Ishikawa (cell line): ENCODE measurements around the gene MAPK8IP1.

Experiments
- CEBPB ChIP-seq: IDR thresholded peaks from 2 replicates; pipeline ENCODE4 v1.6.1; 2012
- CREB1 ChIP-seq: IDR thresholded peaks from 2 replicates; pipeline ENCODE4 v1.6.1; 2012; ENCODE audit warnings: low read depth
- EGR1 ChIP-seq: IDR thresholded peaks from 2 replicates; pipeline ENCODE4 v1.6.1; 2012
- EP300 ChIP-seq: IDR thresholded peaks from 2 replicates; pipeline ENCODE4 v1.6.1; 2012; ENCODE audit warnings: borderline replicate concordance
- FOXM1 ChIP-seq: IDR thresholded peaks from 2 replicates; pipeline ENCODE4 v1.6.1; 2012; ENCODE audit warnings: low read depth, borderline replicate concordance
- NFIC ChIP-seq: IDR thresholded peaks from 2 replicates; pipeline ENCODE4 v1.6.1; 2012
- RAD21 ChIP-seq: IDR thresholded peaks from 2 replicates; pipeline ENCODE4 v1.6.1; 2012; ENCODE audit warnings: low read depth
- REST ChIP-seq: IDR thresholded peaks from 2 replicates; pipeline ENCODE4 v1.6.1; 2012; ENCODE audit warnings: low read depth, mild to moderate bottlenecking
- TAF1 ChIP-seq: IDR thresholded peaks from 2 replicates; pipeline ENCODE4 v1.6.1; 2012; ENCODE audit warnings: low read depth, mild to moderate bottlenecking
- TCF12 ChIP-seq: IDR thresholded peaks from 2 replicates; pipeline ENCODE4 v1.6.1; 2012; ENCODE audit warnings: low read depth
- TEAD4 ChIP-seq: IDR thresholded peaks from 2 replicates; pipeline ENCODE4 v1.6.1; 2012
- YY1 ChIP-seq: IDR thresholded peaks from 2 replicates; pipeline ENCODE4 v1.6.1; 2012; ENCODE audit warnings: low read depth
- ZBTB7A ChIP-seq: IDR thresholded peaks from 2 replicates; pipeline ENCODE4 v1.6.1; 2012; ENCODE audit warnings: low read depth
- TF ChIP-seq, protein P1 (sequence below): IDR thresholded peaks from 2 replicates; pipeline ENCODE4 v1.6.1; 2012
- TF ChIP-seq, protein P2 (sequence below): IDR thresholded peaks from 2 replicates; pipeline ENCODE4 v1.6.1; 2012

The MAPK8IP1 gene

GRCh38 chr11:45902452-45903380 lies 17.3 kb downstream of the MAPK8IP1 start:
- TF ChIP-seq ZBTB7A (no peak), NFIC (no peak), CREB1 (no peak), REST (no peak), TCF12 (no peak), CEBPB (no peak), RAD21 (no peak), TAF1 (no peak), EP300 (no peak), TEAD4 (no peak), EGR1 (no peak), YY1 (no peak), FOXM1 (no peak)
- TF ChIP-seq, protein P1, sequence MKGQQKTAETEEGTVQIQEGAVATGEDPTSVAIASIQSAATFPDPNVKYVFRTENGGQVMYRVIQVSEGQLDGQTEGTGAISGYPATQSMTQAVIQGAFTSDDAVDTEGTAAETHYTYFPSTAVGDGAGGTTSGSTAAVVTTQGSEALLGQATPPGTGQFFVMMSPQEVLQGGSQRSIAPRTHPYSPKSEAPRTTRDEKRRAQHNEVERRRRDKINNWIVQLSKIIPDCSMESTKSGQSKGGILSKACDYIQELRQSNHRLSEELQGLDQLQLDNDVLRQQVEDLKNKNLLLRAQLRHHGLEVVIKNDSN: no peak
- TF ChIP-seq, protein P2, sequence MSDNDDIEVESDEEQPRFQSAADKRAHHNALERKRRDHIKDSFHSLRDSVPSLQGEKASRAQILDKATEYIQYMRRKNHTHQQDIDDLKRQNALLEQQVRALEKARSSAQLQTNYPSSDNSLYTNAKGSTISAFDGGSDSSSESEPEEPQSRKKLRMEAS: no peak

- TF ChIP-seq, protein P1: no peak
- no peak for TF ChIP-seq NFIC
- no peak for TF ChIP-seq TCF12
- TF ChIP-seq CREB1: no peak
- TF ChIP-seq EP300: no peak
- TF ChIP-seq RAD21: no peak
- no peak for TF ChIP-seq YY1
- TF ChIP-seq, protein P2: no peak
- no peak for TF ChIP-seq FOXM1
- TF ChIP-seq TEAD4: no peak
- no peak for TF ChIP-seq TAF1
- TF ChIP-seq CEBPB: no peak
- no peak for TF ChIP-seq REST
Measured at GRCh38 chr11:45904309-45904915, 19.0 kb downstream of the MAPK8IP1 start.

DNA sequence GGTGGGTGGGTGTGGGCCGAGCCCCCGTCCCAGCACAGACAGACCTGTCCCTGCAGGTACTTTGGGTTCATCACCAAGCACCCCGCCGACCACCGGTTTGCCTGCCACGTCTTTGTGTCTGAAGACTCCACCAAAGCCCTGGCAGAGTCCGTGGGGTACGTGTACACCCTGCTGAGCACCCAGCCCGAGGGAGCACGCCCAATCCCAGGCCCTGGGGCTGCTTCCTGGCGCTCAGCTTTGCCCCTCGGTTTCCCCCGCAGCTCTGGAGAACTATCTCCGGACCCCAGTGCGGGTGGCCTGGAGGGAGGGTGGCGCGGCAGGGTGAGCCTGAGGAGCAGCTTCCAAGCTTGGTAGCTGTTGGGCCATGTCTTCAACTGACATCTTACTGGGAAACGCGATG lies 19.6 kb downstream of the MAPK8IP1 start:
- TF ChIP-seq TCF12: no peak

DNA sequence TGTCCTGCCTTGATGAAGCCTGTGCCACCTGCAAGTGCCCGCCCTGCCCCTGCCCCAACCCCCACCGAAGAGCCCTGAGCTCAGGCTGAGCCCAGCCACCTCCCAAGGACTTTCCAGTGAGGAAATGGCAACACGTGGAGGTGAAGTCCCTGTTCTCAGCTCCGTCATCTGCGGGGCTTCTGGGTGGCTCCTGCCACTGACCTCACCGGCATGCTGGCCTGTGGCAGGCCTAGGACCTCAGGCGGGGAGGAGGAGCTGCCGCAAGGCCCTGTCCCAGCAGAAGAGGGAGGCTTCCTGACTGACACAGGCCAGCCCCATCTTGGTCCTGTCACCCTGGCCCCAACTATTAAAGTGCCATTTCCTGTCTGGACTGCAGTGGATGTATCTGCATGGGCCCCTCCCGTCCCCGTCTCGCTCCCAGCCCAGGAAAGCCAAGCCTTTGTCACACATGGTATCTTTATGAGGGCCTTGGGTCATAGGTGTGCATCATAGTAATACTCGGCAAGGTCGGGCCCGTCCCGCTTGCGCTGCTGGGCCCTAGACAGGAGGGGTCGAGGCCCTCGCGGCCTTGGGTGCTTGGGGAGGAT lies 20.7 kb downstream of the MAPK8IP1 start:
- TF ChIP-seq EGR1 (no peak), RAD21 (no peak), TEAD4 (no peak), FOXM1 (no peak)

DNA sequence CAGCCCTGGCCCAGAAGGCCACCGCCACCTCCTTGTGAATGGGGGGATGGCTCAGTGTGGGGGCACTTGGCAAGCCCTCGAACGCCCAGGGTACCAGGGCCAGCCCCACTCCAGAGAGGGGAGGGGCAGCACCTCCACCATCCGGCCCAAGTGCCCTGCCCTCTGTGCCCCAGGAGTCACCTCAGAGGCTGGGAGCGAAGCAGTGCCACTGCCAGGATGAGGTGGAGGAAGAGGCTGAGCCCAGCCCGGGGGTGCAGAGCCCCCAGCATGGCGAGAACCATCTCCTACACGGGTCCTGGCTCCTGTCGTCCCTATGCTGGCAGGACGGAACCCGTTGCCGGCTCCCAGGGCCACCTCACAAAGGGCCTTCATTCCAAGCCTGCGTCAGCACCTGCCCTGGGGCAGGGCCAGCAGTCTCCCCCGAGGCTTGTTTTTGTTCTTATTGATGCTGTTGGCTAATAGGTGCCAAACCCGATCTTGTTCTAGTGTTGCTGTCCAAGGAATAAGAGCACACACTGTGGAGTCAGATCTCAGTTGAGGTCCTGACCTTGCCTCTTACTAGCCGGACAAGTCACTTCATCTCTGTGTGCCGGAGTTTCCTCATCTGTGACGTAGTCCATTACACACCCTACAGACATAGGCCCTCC lies 21.6 kb downstream of the MAPK8IP1 start, which contains the start of gene FREY1:
TSS of gene FREY1 (minus strand) at position 307 of the 647 bp plus-strand sequence. CDS start at position 281, 26 bp downstream.
- no peak for TF ChIP-seq REST
- no peak for TF ChIP-seq TCF12
- no peak for TF ChIP-seq EP300
- no peak for TF ChIP-seq CREB1
- TF ChIP-seq, protein P1: no peak
- TF ChIP-seq CEBPB: no peak
- TF ChIP-seq EGR1: no peak
- TF ChIP-seq TAF1: no peak
- TF ChIP-seq NFIC: no peak
- TF ChIP-seq, protein P2: no peak
- TF ChIP-seq ZBTB7A: no peak
- TF ChIP-seq TEAD4: no peak
- no peak for TF ChIP-seq RAD21
- TF ChIP-seq FOXM1: no peak
